ENCODE results near the gene SDSL. TPM values are rescaled to one million over a fixed set of nuclear protein-coding genes. Genes with fewer than 3 reads are reported as not detected.

SDSL gene
- total and polyA plus RNA-seq, 9 donors = 0.53 to 3.3 (median 1.3) TPM

- H3K9me3 ChIP-seq (replicated peaks; ENCODE audit: control insufficient read depth, low read depth, low read length) = no peaks in the 10 kb centered on the region
- peaks cover 35% of the 10 kb centered on the region for H3K36me3 ChIP-seq (ENCODE audit: control insufficient read depth, insufficient read depth, low read length)
- no peak for DNase-seq
- H3K4me1 ChIP-seq (ENCODE audit: control insufficient read depth, insufficient read depth, low read length) = no peaks in the 10 kb centered on the region
- H3K27ac ChIP-seq (ENCODE audit: low read length) = no peak overlapping the region
- 93% methylated on average over 12 of the region's 12 CpGs for WGBS (ENCODE audit: insufficient coverage)
- no peak overlapping the region for H3K4me3 ChIP-seq (ENCODE audit: low read length)
- no peaks in the 10 kb centered on the region for H3K27me3 ChIP-seq (ENCODE audit: control insufficient read depth, insufficient read depth, low read length)
Observed at GRCh38 chr12:113386866-113387566, 35.2 kb upstream of the SDSL start.

- H3K27ac ChIP-seq (ENCODE audit: low read length) = no peak overlapping the region
- 96% methylated on average over 6 of the region's 11 CpGs for WGBS (ENCODE audit: insufficient coverage)
- no peaks in the 10 kb centered on the region for H3K9me3 ChIP-seq (replicated peaks; ENCODE audit: control insufficient read depth, low read depth, low read length)
- no peak for DNase-seq
- H3K4me1 ChIP-seq (ENCODE audit: control insufficient read depth, insufficient read depth, low read length) = no peaks in the 10 kb centered on the region
- H3K27me3 ChIP-seq (ENCODE audit: control insufficient read depth, insufficient read depth, low read length) = no peaks in the 10 kb centered on the region
- H3K36me3 ChIP-seq (ENCODE audit: control insufficient read depth, insufficient read depth, low read length) = peaks cover 35% of the 10 kb centered on the region
- H3K4me3 ChIP-seq (ENCODE audit: low read length) = no peak overlapping the region
Observed at GRCh38 chr12:113387631-113388030, 34.5 kb upstream of the SDSL start.

- H3K27ac ChIP-seq (ENCODE audit: low read length) = no peak overlapping the region
- no peak for DNase-seq
- H3K9me3 ChIP-seq (replicated peaks; ENCODE audit: control insufficient read depth, low read depth, low read length) = no peaks in the 10 kb centered on the region
- H3K36me3 ChIP-seq (ENCODE audit: control insufficient read depth, insufficient read depth, low read length) = peaks cover 35% of the 10 kb centered on the region
- H3K27me3 ChIP-seq (ENCODE audit: control insufficient read depth, insufficient read depth, low read length) = no peaks in the 10 kb centered on the region
- H3K4me1 ChIP-seq (ENCODE audit: control insufficient read depth, insufficient read depth, low read length) = no peaks in the 10 kb centered on the region
- no peak overlapping the region for H3K4me3 ChIP-seq (ENCODE audit: low read length)
- 88% methylated on average over 14 of the region's 14 CpGs for WGBS (ENCODE audit: insufficient coverage)
Observed at GRCh38 chr12:113388351-113388750, 33.8 kb upstream of the SDSL start.

GRCh38 chr12:113390064-113391043 lies 31.8 kb upstream of the SDSL start:
- WGBS (ENCODE audit: insufficient coverage) = 88% methylated on average over 6 of the region's 6 CpGs
- peaks cover 23% of the 10 kb centered on the region for H3K36me3 ChIP-seq (ENCODE audit: control insufficient read depth, insufficient read depth, low read length)
- no peaks in the 10 kb centered on the region for H3K9me3 ChIP-seq (replicated peaks; ENCODE audit: control insufficient read depth, low read depth, low read length)
- no peak overlapping the region for H3K4me3 ChIP-seq (ENCODE audit: low read length)
- no peak for DNase-seq
- H3K4me1 ChIP-seq (ENCODE audit: control insufficient read depth, insufficient read depth, low read length) = no peaks in the 10 kb centered on the region
- no peak overlapping the region for H3K27ac ChIP-seq (ENCODE audit: low read length)
- no peaks in the 10 kb centered on the region for H3K27me3 ChIP-seq (ENCODE audit: control insufficient read depth, insufficient read depth, low read length)

GRCh38 chr12:113391145-113391544 lies 31.0 kb upstream of the SDSL start:
- Histone ChIP-seq H3K4me3 (ENCODE audit: low read length) (no peak overlapping the region), H3K27ac (ENCODE audit: low read length) (no peak overlapping the region), H3K27me3 (ENCODE audit: control insufficient read depth, insufficient read depth, low read length) (no peaks in the 10 kb centered on the region), H3K4me1 (ENCODE audit: control insufficient read depth, insufficient read depth, low read length) (no peaks in the 10 kb centered on the region), H3K36me3 (ENCODE audit: control insufficient read depth, insufficient read depth, low read length) (peaks cover 21% of the 10 kb centered on the region), H3K9me3 (replicated peaks; ENCODE audit: control insufficient read depth, low read depth, low read length) (peaks cover 2% of the 10 kb centered on the region)
- DNase-seq = no peak
- no CpG with 5 or more reads among the region's 3 CpGs for WGBS (ENCODE audit: insufficient coverage)

- Histone ChIP-seq H3K27ac (ENCODE audit: low read length) (no peak overlapping the region), H3K9me3 (replicated peaks; ENCODE audit: control insufficient read depth, low read depth, low read length) (peaks cover 2% of the 10 kb centered on the region), H3K4me1 (ENCODE audit: control insufficient read depth, insufficient read depth, low read length) (no peaks in the 10 kb centered on the region), H3K27me3 (ENCODE audit: control insufficient read depth, insufficient read depth, low read length) (no peaks in the 10 kb centered on the region), H3K4me3 (ENCODE audit: low read length) (no peak overlapping the region), H3K36me3 (ENCODE audit: control insufficient read depth, insufficient read depth, low read length) (peaks cover 20% of the 10 kb centered on the region)
- no peak for DNase-seq
- 96% methylated on average over 6 of the region's 9 CpGs for WGBS (ENCODE audit: insufficient coverage)
Observed at GRCh38 chr12:113391650-113392337, 30.4 kb upstream of the SDSL start.

- 93% methylated on average over 3 of the region's 7 CpGs for WGBS (ENCODE audit: insufficient coverage)
- H3K4me3 ChIP-seq (ENCODE audit: low read length) = no peak overlapping the region
- DNase-seq = no peak
- H3K36me3 ChIP-seq (ENCODE audit: control insufficient read depth, insufficient read depth, low read length) = peaks cover 12% of the 10 kb centered on the region
- H3K27ac ChIP-seq (ENCODE audit: low read length) = no peak overlapping the region
- no peaks in the 10 kb centered on the region for H3K4me1 ChIP-seq (ENCODE audit: control insufficient read depth, insufficient read depth, low read length)
- H3K27me3 ChIP-seq (ENCODE audit: control insufficient read depth, insufficient read depth, low read length) = peaks cover 3% of the 10 kb centered on the region
- peaks cover 2% of the 10 kb centered on the region for H3K9me3 ChIP-seq (replicated peaks; ENCODE audit: control insufficient read depth, low read depth, low read length)
Observed at GRCh38 chr12:113392520-113392919, 29.7 kb upstream of the SDSL start.

- no peak for DNase-seq
Observed at GRCh38 chr12:113392988-113393579, 29.1 kb upstream of the SDSL start.

GRCh38 chr12:113393749-113394148 lies 28.4 kb upstream of the SDSL start:
- Histone ChIP-seq H3K27ac (ENCODE audit: low read length) (no peak overlapping the region), H3K27me3 (ENCODE audit: control insufficient read depth, insufficient read depth, low read length) (peaks cover 3% of the 10 kb centered on the region), H3K4me1 (ENCODE audit: control insufficient read depth, insufficient read depth, low read length) (no peaks in the 10 kb centered on the region), H3K4me3 (ENCODE audit: low read length) (no peak overlapping the region), H3K9me3 (replicated peaks; ENCODE audit: control insufficient read depth, low read depth, low read length) (peaks cover 2% of the 10 kb centered on the region), H3K36me3 (ENCODE audit: control insufficient read depth, insufficient read depth, low read length) (peaks cover 5% of the 10 kb centered on the region)
- no peak for DNase-seq
- WGBS (ENCODE audit: insufficient coverage) = 82% methylated on average over 5 of the region's 5 CpGs

More at GRCh38 chr12:113392988-113393579, 29.1 kb upstream of the SDSL start:
- WGBS (ENCODE audit: insufficient coverage) = 55% methylated on average over 16 of the region's 17 CpGs
- H3K27me3 ChIP-seq (ENCODE audit: control insufficient read depth, insufficient read depth, low read length) = peaks cover 3% of the 10 kb centered on the region
- peaks cover 2% of the 10 kb centered on the region for H3K9me3 ChIP-seq (replicated peaks; ENCODE audit: control insufficient read depth, low read depth, low read length)
- peaks cover 8% of the 10 kb centered on the region for H3K36me3 ChIP-seq (ENCODE audit: control insufficient read depth, insufficient read depth, low read length)
- no peak overlapping the region for H3K27ac ChIP-seq (ENCODE audit: low read length)
- H3K4me1 ChIP-seq (ENCODE audit: control insufficient read depth, insufficient read depth, low read length) = no peaks in the 10 kb centered on the region
- H3K4me3 ChIP-seq (ENCODE audit: low read length) = no peak overlapping the region

All from muscle of leg (tissue), 11 donors.